GM12878 (cell line): ENCODE measurements around the gene GRIK1. TPM values are rescaled to one million over a fixed set of nuclear protein-coding genes. Genes with fewer than 3 reads are reported as not detected.

Source experiments
- ATAC-seq: fragments of 200-7000 bp; cut with Tn5 transposase; 3 replicates; pipeline ENCODE4 v1.9.1; 2020; ENCODE audit warnings: mild to moderate bottlenecking, moderate library complexity
- BruUV-seq: library from RNA; stranded (reverse); fragments of 400-500 nt; replicated peaks from 2 replicates; lab custom pipeline; 2021; lab: Mats Ljungman, UMichigan
- CTCF ChIA-PET: fragments of 300-600 bp; sonication (Branson Sonifier 250); formaldehyde crosslinking; extraction: SDS; loops from one replicate; lab custom pipeline; 2021; ENCODE audit warnings: inconsistent platforms; lab: Yijun Ruan, JAX
- POLR2A ChIA-PET: fragments of 350-600 bp; formaldehyde crosslinking; extraction: SDS; loops from one replicate; lab custom pipeline; 2021; ENCODE audit warnings: inconsistent platforms; lab: Charles Lee
- RAD21 ChIA-PET: fragments of 300-600 bp; sonication (Branson Sonifier 250); formaldehyde crosslinking; loops from one replicate; lab custom pipeline; 2023; ENCODE audit warnings: antibody characterized with exemption; ENCODE audit not compliant: unreplicated experiment; lab: Charles Lee
- SMC1A ChIA-PET: fragments of 300-600 bp; sonication (Branson Sonifier 250); formaldehyde crosslinking; loops from one replicate; lab custom pipeline; 2023; ENCODE audit not compliant: unreplicated experiment, uncharacterized antibody; lab: Charles Lee
- DNase-seq: peaks from one replicate; pipeline ENCODE4 v3.0.0-alpha.2; 2011; ENCODE audit warnings: low read depth, low spot score
- FAIRE-seq: peaks from 3 replicates; lab custom pipeline; 2011; peaks lifted over from hg19 to GRCh38; lab: Jason Lieb, UNC
- H2AFZ ChIP-seq: 2 replicates; pipeline ENCODE4 v1.6.0; 2011; ENCODE audit warnings: low read depth, low read length, control low read depth; ENCODE audit not compliant: control insufficient read depth
- H3K27ac ChIP-seq: 2 replicates; pipeline ENCODE4 v1.5.1; 2011; ENCODE audit warnings: control low read depth; ENCODE audit not compliant: control insufficient read depth, insufficient read depth
- H3K27me3 ChIP-seq, 2 experiments: replicated peaks in 1 of 2; 2 replicates each; pipeline versions ENCODE4 v1.6.0 to v1.6.1; 2011; ENCODE audit warnings: low read length in 1 of 2; ENCODE audit not compliant: control insufficient read depth in 2 of 2, insufficient read depth in 2 of 2
- H3K36me3 ChIP-seq, 2 experiments: 2 replicates each; pipeline ENCODE4 v1.5.1; 2011; ENCODE audit warnings: low read length in 1 of 2; ENCODE audit not compliant: control insufficient read depth in 2 of 2, insufficient read depth in 2 of 2
- H3K4me1 ChIP-seq: 2 replicates; pipeline ENCODE4 v1.6.1; 2011; ENCODE audit warnings: mild to moderate bottlenecking, low read length, moderate library complexity, mixed read lengths; ENCODE audit not compliant: control insufficient read depth, insufficient read depth
- H3K4me2 ChIP-seq: 2 replicates; pipeline ENCODE4 v1.6.0; 2011; ENCODE audit warnings: control low read depth; ENCODE audit not compliant: control insufficient read depth, insufficient read depth
- H3K4me3 ChIP-seq: fragments of 200-600 bp; sonication (generic); 2 replicates; pipeline ENCODE4 v1.5.1; 2016
- H3K79me2 ChIP-seq: 2 replicates; pipeline ENCODE4 v1.6.0; 2011; ENCODE audit warnings: low read length; ENCODE audit not compliant: control insufficient read depth, insufficient read depth
- H3K9ac ChIP-seq: 2 replicates; pipeline ENCODE4 v1.8.0; 2011; ENCODE audit warnings: low read length, control low read depth, mixed read lengths; ENCODE audit not compliant: control insufficient read depth, insufficient read depth
- H3K9me3 ChIP-seq: replicated peaks from 3 replicates; pipeline ENCODE4 v1.5.1; 2011; ENCODE audit warnings: mild to moderate bottlenecking, low read length; ENCODE audit not compliant: control insufficient read depth, insufficient read depth
- H4K20me1 ChIP-seq: 2 replicates; pipeline ENCODE4 v1.6.0; 2011; ENCODE audit not compliant: control insufficient read depth, insufficient read depth
- FOS ChIP-seq: IDR thresholded peaks from 3 replicates; pipeline ENCODE4 v1.6.1; 2011; ENCODE audit warnings: borderline replicate concordance; ENCODE audit not compliant: insufficient read length; ENCODE audit errors: extremely low read depth
- HDGF ChIP-seq: fragments of 450-650 bp; IDR thresholded peaks from 2 replicates; pipeline ENCODE4 v1.6.1; 2016; ENCODE audit warnings: antibody characterized with exemption
- IRF5 ChIP-seq: fragments of 450-650 bp; IDR thresholded peaks from 2 replicates; pipeline ENCODE4 v1.6.1; 2017; ENCODE audit warnings: borderline replicate concordance
- NRF1 ChIP-seq: conservative IDR thresholded peaks from 2 replicates; pipeline ENCODE4 v1.6.1; 2011; ENCODE audit warnings: mild to moderate bottlenecking, low read depth, low read length, improper control_type of control experiment
- RAD51 ChIP-seq: fragments of 450-650 bp; IDR thresholded peaks from 2 replicates; pipeline ENCODE4 v1.6.1; 2016; ENCODE audit warnings: moderate library complexity, mild to moderate bottlenecking, inconsistent platforms
- STAT1 ChIP-seq: fragments of 450-650 bp; conservative IDR thresholded peaks from 2 replicates; pipeline ENCODE4 v1.6.1; 2014; ENCODE audit warnings: antibody characterized with exemption, mild to moderate bottlenecking
- USF2 ChIP-seq: IDR thresholded peaks from 2 replicates; pipeline ENCODE4 v1.6.1; 2011; ENCODE audit warnings: low read depth, low read length, improper control_type of control experiment, borderline replicate concordance
- WGBS: methylation state at CpG from one replicate; pipeline ENCODE4 v1.1.6; 2016; ENCODE audit warnings: low lambda C conversion rate; ENCODE audit not compliant: insufficient replicate concordance, insufficient coverage; ENCODE audit errors: missing lambda C conversion rate; 5-methylcytosine and 5-hydroxymethylcytosine counted together
- in situ Hi-C: fragments of 300-500 bp; cut with MboI; formaldehyde crosslinking; loops from 9 replicates; pipeline ENCODE4 v1.14.3; 2018; ENCODE audit warnings: mixed read lengths
- intact Hi-C: fragments of 100-400 bp; cut with micrococcal nuclease; formaldehyde crosslinking; loops from one replicate; pipeline ENCODE4 v1.14.2; 2022; ENCODE audit not compliant: unreplicated experiment
- polyA plus RNA-seq, 11 experiments: library from polyadenylated mRNA; depleted of rRNA in 4 of 11; unstranded in 6 of 11; stranded (reverse) in 5 of 11; fragments of >200 nt; fragmentation: Nextera tagmentation in 4 of 11; fragmentation: Illumina TruSeq in 1 of 11; extraction: Ambion mirVana in 4 of 11; extraction: Trizol in 1 of 11; gene quantifications; 1 replicate in 1 of 11; 2 replicates in 10 of 11; pipeline versions ENCODE4 v1.2.1 to v1.2.3, GENCODE V29; 2011 to 2016; ENCODE audit warnings: inconsistent platforms in 2 of 11, missing spikeins in 2 of 11, low read depth in 1 of 11
- total RNA-seq, 4 experiments: library from RNA; depleted of rRNA in 3 of 4; stranded (reverse); fragments of >200 nt in 3 of 4; fragmentation: Illumina TruSeq in 1 of 4; extraction: Trizol in 1 of 4; gene quantifications; 2 replicates each; pipeline versions ENCODE4 v1.2.1 to v1.2.3, GENCODE V29; 2013 to 2021

Gene GRIK1
- total and polyA plus RNA-seq, 10 of the 15 experiments (the other 5 are each of a cell fraction or from before 2014, with no cell fraction given), result 0.05 to 0.13 (median 0.09) TPM; not detected in 7

DNA sequence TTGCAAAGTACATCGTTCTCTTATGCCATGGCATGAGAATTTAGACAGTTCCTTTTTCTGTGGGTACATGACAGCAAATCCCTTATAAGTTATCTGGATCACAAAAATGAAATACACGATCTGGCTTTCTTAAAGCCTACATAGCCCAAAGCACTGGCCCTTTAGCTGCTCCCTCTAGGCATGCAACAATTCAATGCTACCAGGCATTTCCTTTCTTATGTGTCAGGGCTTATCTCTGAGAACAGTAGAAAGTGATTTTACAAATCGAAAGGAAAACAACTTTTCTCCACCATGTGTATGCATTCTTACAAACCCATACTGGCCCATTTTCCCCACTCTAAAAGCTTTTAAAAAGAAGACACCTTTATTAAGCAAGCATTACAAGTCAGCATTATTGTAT, 139.7 kb downstream of the GRIK1 start:
- Histone ChIP-seq H3K79me2 (no peaks in the 10 kb centered on the region), H3K9ac (no peak overlapping the region), H4K20me1 (no peaks in the 10 kb centered on the region), H3K4me2 (no peak overlapping the region), H3K27me3 (no peaks in the 10 kb centered on the region), H3K36me3 (no peaks in the 10 kb centered on the region), H3K9me3 (no peaks in the 10 kb centered on the region), H2AFZ (no peak overlapping the region), H3K4me3 (no peak overlapping the region), H3K27ac (no peak overlapping the region), H3K4me1 (no peaks in the 10 kb centered on the region)
- intact Hi-C loops (no loop called here), in situ Hi-C loops (no loop called here)
- ChIA-PET CTCF (no interaction called here), POLR2A (no interaction called here), RAD21 (no interaction called here), SMC1A (no interaction called here)
- WGBS, result 3% methylated on average over 3 of the region's 3 CpGs
- no TSS peak for BruUV-seq
- ATAC-seq (no peak), FAIRE-seq (no peak), DNase-seq (no peak)
- TF ChIP-seq FOS (no peak), IRF5 (no peak), USF2 (no peak), RAD51 (no peak), STAT1 (no peak), HDGF (no peak), NRF1 (no peak)
